IMR-90 (cell line): ENCODE data around the gene TST. TPM values are rescaled to one million over a fixed set of nuclear protein-coding genes. Genes with fewer than 3 reads are reported as not detected.

ENCODE experiments used
- ATAC-seq: fragments of 200-7000 bp; cut with Tn5 transposase; 2 replicates; pipeline ENCODE4 v1.9.1; 2020; ENCODE audit warnings: low read depth, mild to moderate bottlenecking, moderate library complexity
- BruUV-seq: library from RNA; stranded (reverse); fragments of 400-500 nt; replicated peaks from 2 replicates; lab custom pipeline; 2021; lab: Mats Ljungman, UMichigan
- CTCF ChIA-PET: fragments of 300-600 bp; formaldehyde crosslinking; extraction: SDS; loops from one replicate; lab custom pipeline; 2021; ENCODE audit warnings: antibody characterized with exemption; lab: Yijun Ruan, JAX
- POLR2A ChIA-PET: fragments of 300-600 bp; sonication (Branson Sonifier 250); formaldehyde crosslinking; loops from one replicate; lab custom pipeline; 2022; ENCODE audit warnings: antibody characterized with exemption; ENCODE audit not compliant: unreplicated experiment; lab: Charles Lee
- DNase-seq: peaks from one replicate; pipeline ENCODE4 v3.0.0; 2013
- H2AFZ ChIP-seq: replicated peaks from 2 replicates; pipeline ENCODE3; 2013; ENCODE audit warnings: low read length, mild to moderate bottlenecking; ENCODE audit not compliant: poor library complexity
- H2AK5ac ChIP-seq: 2 replicates; pipeline ENCODE4 v1.6.1; 2013; ENCODE audit warnings: low read depth, low read length, inconsistent platforms
- H2AK9ac ChIP-seq: replicated peaks from 2 replicates; pipeline ENCODE3; 2013; ENCODE audit warnings: mild to moderate bottlenecking, low read depth, low read length, moderate library complexity; ENCODE audit not compliant: poor library complexity
- H2BK120ac ChIP-seq: 2 replicates; pipeline ENCODE4 v1.6.1; 2013; ENCODE audit warnings: low read depth, low read length, inconsistent platforms
- H2BK15ac ChIP-seq: 3 replicates; pipeline ENCODE4 v1.6.1; 2013; ENCODE audit warnings: low read depth, low read length, inconsistent platforms
- H2BK20ac ChIP-seq: 2 replicates; pipeline ENCODE4 v1.6.1; 2013; ENCODE audit warnings: low read depth, mild to moderate bottlenecking, inconsistent platforms, low read length, moderate library complexity
- H2BK5ac ChIP-seq: 2 replicates; pipeline ENCODE4 v1.6.1; 2013; ENCODE audit warnings: mild to moderate bottlenecking, low read depth, low read length, inconsistent platforms; ENCODE audit not compliant: poor library complexity, severe bottlenecking
- H3K14ac ChIP-seq: replicated peaks from 2 replicates; pipeline ENCODE4 v1.6.1; 2013; ENCODE audit warnings: low read depth, low read length, inconsistent platforms
- H3K18ac ChIP-seq: 2 replicates; pipeline ENCODE4 v1.6.1; 2013; ENCODE audit warnings: low read depth, low read length, control low read depth
- H3K23ac ChIP-seq: 2 replicates; pipeline ENCODE4 v1.6.1; 2013; ENCODE audit warnings: low read depth, low read length, inconsistent platforms
- H3K27ac ChIP-seq: 2 replicates; pipeline ENCODE4 v1.5.1; 2013; ENCODE audit warnings: mild to moderate bottlenecking, control low read depth, low read length; ENCODE audit not compliant: insufficient read depth
- H3K27me3 ChIP-seq: 2 replicates; pipeline ENCODE4 v1.6.1; 2013; ENCODE audit warnings: low read length; ENCODE audit not compliant: control insufficient read depth, insufficient read depth
- H3K36me3 ChIP-seq: 2 replicates; pipeline ENCODE4 v1.6.1; 2013; ENCODE audit warnings: low read length, mixed read lengths; ENCODE audit not compliant: control insufficient read depth, insufficient read depth
- H3K4ac ChIP-seq: 2 replicates; pipeline ENCODE4 v1.6.1; 2013; ENCODE audit warnings: low read depth, low read length, inconsistent platforms
- H3K4me1 ChIP-seq: 2 replicates; pipeline ENCODE4 v1.6.1; 2013; ENCODE audit warnings: low read length, mixed read lengths; ENCODE audit not compliant: control insufficient read depth, insufficient read depth
- H3K4me2 ChIP-seq: 2 replicates; pipeline ENCODE4 v1.6.1; 2013; ENCODE audit warnings: low read depth, mild to moderate bottlenecking, control low read depth, low read length, moderate library complexity
- H3K4me3 ChIP-seq: 2 replicates; pipeline ENCODE4 v1.5.1; 2013; ENCODE audit warnings: low read depth, mild to moderate bottlenecking, control low read depth, low read length, moderate library complexity; ENCODE audit not compliant: insufficient read depth
- H3K56ac ChIP-seq: 2 replicates; pipeline ENCODE4 v1.6.1; 2013; ENCODE audit warnings: low read length, inconsistent platforms; ENCODE audit not compliant: insufficient read depth; ENCODE audit errors: extremely low read depth
- H3K79me1 ChIP-seq, 2 experiments: 2 replicates each; pipeline ENCODE4 v1.6.1; 2013; ENCODE audit warnings: low read length in 2 of 2, inconsistent platforms in 1 of 2, low read depth in 1 of 2
- H3K9ac ChIP-seq: 2 replicates; pipeline ENCODE4 v1.6.1; 2013; ENCODE audit warnings: low read depth, low read length, control low read depth
- H3K9me1 ChIP-seq: 2 replicates; pipeline ENCODE4 v1.6.1; 2013; ENCODE audit warnings: low read length, inconsistent platforms; ENCODE audit not compliant: insufficient read depth
- H3K9me3 ChIP-seq: 2 replicates; pipeline ENCODE4 v1.6.1; 2013; ENCODE audit warnings: low read length; ENCODE audit not compliant: control insufficient read depth, insufficient read depth
- H4K20me1 ChIP-seq: 2 replicates; pipeline ENCODE4 v1.6.1; 2013; ENCODE audit warnings: low read length, inconsistent platforms; ENCODE audit not compliant: insufficient read depth
- H4K5ac ChIP-seq: 2 replicates; pipeline ENCODE4 v1.6.1; 2013; ENCODE audit warnings: mild to moderate bottlenecking, low read depth, low read length, control low read depth
- H4K8ac ChIP-seq, 2 experiments: 2 replicates each; pipeline ENCODE4 v1.6.1; 2013; ENCODE audit warnings: low read depth in 2 of 2, low read length in 2 of 2, control low read depth in 1 of 2, inconsistent platforms in 1 of 2
- H4K91ac ChIP-seq: 2 replicates; pipeline ENCODE4 v1.6.1; 2013; ENCODE audit warnings: low read depth, low read length, inconsistent platforms; ENCODE audit not compliant: insufficient read depth
- BHLHE40 ChIP-seq: fragments of 150-350 bp; IDR thresholded peaks from 2 replicates; pipeline ENCODE4 v1.6.1; 2016; ENCODE audit warnings: mild to moderate bottlenecking, low read depth, low read length
- CEBPB ChIP-seq: IDR thresholded peaks from 2 replicates; pipeline ENCODE4 v1.6.1; 2012; ENCODE audit warnings: low read depth, low read length, improper control_type of control experiment
- CHD1 ChIP-seq: IDR thresholded peaks from 2 replicates; pipeline ENCODE4 v1.6.1; 2012; ENCODE audit warnings: low read depth, low read length, improper control_type of control experiment
- FOS ChIP-seq: fragments of 150-350 bp; IDR thresholded peaks from 2 replicates; pipeline ENCODE4 v1.6.1; 2016; ENCODE audit warnings: low read depth, low read length
- MAZ ChIP-seq: IDR thresholded peaks from 2 replicates; pipeline ENCODE4 v1.6.1; 2012; ENCODE audit warnings: low read depth, mild to moderate bottlenecking, low read length, improper control_type of control experiment, moderate library complexity, borderline replicate concordance
- MXI1 ChIP-seq: IDR thresholded peaks from 2 replicates; pipeline ENCODE4 v1.6.1; 2012; ENCODE audit warnings: low read depth, mild to moderate bottlenecking, low read length, moderate library complexity, borderline replicate concordance
- NFE2L2 ChIP-seq: fragments of 150-350 bp; IDR thresholded peaks from 2 replicates; pipeline ENCODE4 v1.6.1; 2016; ENCODE audit warnings: low read depth, mild to moderate bottlenecking, low read length
- POLR2A ChIP-seq: IDR thresholded peaks from 2 replicates; pipeline ENCODE4 v1.6.1; 2012; ENCODE audit warnings: mild to moderate bottlenecking, low read depth, low read length
- RCOR1 ChIP-seq: IDR thresholded peaks from 2 replicates; pipeline ENCODE4 v1.6.1; 2012; ENCODE audit warnings: mild to moderate bottlenecking, low read length, improper control_type of control experiment; ENCODE audit not compliant: insufficient replicate concordance
- WGBS, 2 experiments: methylation state at CpG; one replicate each; pipeline versions ENCODE4 v1.1.5 to v1.1.7; 2013; ENCODE audit warnings: missing lambda C conversion rate in 2 of 2; ENCODE audit not compliant: insufficient read length in 1 of 2; ENCODE audit errors: extremely low coverage in 2 of 2; 5-methylcytosine and 5-hydroxymethylcytosine counted together
- dilution Hi-C: fragments of 300-500 bp; cut with HindIII; formaldehyde crosslinking; loops from one replicate; pipeline ENCODE4 v1.14.3; 2018; ENCODE audit warnings: low sequenced_read_pairs; ENCODE audit not compliant: unreplicated experiment
- in situ Hi-C: fragments of 300-500 bp; cut with MboI; formaldehyde crosslinking; loops from 3 replicates; pipeline ENCODE4 v1.14.3; 2019; ENCODE audit warnings: low sequenced_read_pairs, inconsistent platforms, mixed read lengths
- intact Hi-C: fragments of 100-400 bp; cut with micrococcal nuclease; formaldehyde crosslinking; loops from 2 replicates; pipeline ENCODE4 v1.10.0; 2022
- polyA plus RNA-seq, 3 experiments: library from polyadenylated mRNA; depleted of rRNA; stranded (reverse); fragments of >200 nt; gene quantifications; 2 replicates each; pipeline ENCODE4 v1.2.3, GENCODE V29; 2012; ENCODE audit warnings: low replicate concordance in 1 of 3
- total RNA-seq: library from RNA; depleted of rRNA; stranded (reverse); fragments of >200 nt; gene quantifications from 2 replicates; pipeline ENCODE4 v1.2.3, GENCODE V29; 2012
- TF ChIP-seq, protein P1 (sequence below): fragments of 150-350 bp; IDR thresholded peaks from 2 replicates; pipeline ENCODE4 v1.6.1; 2017; ENCODE audit warnings: mild to moderate bottlenecking, antibody characterized with exemption, low read length, low read depth
- TF ChIP-seq, protein P2 (sequence below): conservative IDR thresholded peaks from 2 replicates; pipeline ENCODE4 v1.5.1; 2012; ENCODE audit warnings: mild to moderate bottlenecking, low read depth, low read length, improper control_type of control experiment

Gene TST
- total and polyA plus RNA-seq, 2 of the 4 experiments (the other 2 are of a cell fraction): 31.7 to 37.7 TPM

DNA sequence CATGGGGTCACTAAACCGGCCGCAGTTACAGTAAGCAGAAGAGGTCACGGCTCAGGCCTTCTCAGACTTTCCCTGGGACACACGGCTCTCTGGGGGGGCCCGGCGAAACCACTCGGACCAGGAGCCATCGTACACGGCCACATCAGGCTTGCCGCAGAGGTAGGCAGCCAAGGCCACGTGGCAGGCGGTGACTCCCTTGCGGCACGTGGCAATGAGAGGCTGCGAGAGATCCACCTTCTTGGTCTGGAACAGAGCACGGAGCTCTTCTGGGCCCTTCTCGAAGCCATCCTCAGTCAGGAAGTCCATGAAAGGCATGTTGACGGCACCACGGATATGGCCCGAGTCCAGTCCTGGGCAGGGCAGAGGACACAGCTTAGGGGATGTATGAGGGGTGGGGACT, 8.3 kb downstream of the TST start:
- Histone ChIP-seq H3K79me1 (no peaks in the 10 kb centered on the region; a peak in 1 of 4 replicates), H3K9me1 (no peaks in the 10 kb centered on the region; the same call in 1 of the 2 replicates), H3K4me1 (no peaks in the 10 kb centered on the region), H2AFZ (no peak overlapping the region), H3K23ac (no peak overlapping the region), H3K9me3 (no peaks in the 10 kb centered on the region), H3K27me3 (peaks cover 27% of the 10 kb centered on the region), H3K14ac (no peak overlapping the region), H3K36me3 (no peaks in the 10 kb centered on the region; the same call in 1 of the 2 replicates), H2BK5ac (no peak overlapping the region), H3K9ac (no peak overlapping the region), H4K20me1 (peaks cover 17% of the 10 kb centered on the region), H4K8ac (no peak overlapping the region), H3K4ac (no peak overlapping the region), H4K91ac (no peak overlapping the region), H2BK120ac (no peak overlapping the region), H3K27ac (no peak overlapping the region), H4K5ac (no peak overlapping the region), H3K18ac (no peak overlapping the region), H3K56ac (no peak overlapping the region), H2AK5ac (no peak overlapping the region), H2BK15ac (no peak overlapping the region), H3K4me2 (no peak overlapping the region), H3K4me3 (no peak overlapping the region), H2BK20ac (no peak overlapping the region), H2AK9ac (no peak overlapping the region)
- no peak for DNase-seq
- BruUV-seq: no TSS peak
- POLR2A ChIA-PET: no interaction called here
- intact Hi-C loops: no loop called here
- in situ Hi-C loops: no loop called here
- dilution Hi-C loops: no loop called here
- CTCF ChIA-PET: no interaction called here
- no peak for ATAC-seq
- TF ChIP-seq FOS (no peak), NFE2L2 (no peak), MXI1 (no peak), CEBPB (no peak), BHLHE40 (no peak), CHD1 (no peak), RCOR1 (no peak), MAZ (no peak), POLR2A (no peak)
- TF ChIP-seq, protein P1, sequence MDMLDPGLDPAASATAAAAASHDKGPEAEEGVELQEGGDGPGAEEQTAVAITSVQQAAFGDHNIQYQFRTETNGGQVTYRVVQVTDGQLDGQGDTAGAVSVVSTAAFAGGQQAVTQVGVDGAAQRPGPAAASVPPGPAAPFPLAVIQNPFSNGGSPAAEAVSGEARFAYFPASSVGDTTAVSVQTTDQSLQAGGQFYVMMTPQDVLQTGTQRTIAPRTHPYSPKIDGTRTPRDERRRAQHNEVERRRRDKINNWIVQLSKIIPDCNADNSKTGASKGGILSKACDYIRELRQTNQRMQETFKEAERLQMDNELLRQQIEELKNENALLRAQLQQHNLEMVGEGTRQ: no peak
- TF ChIP-seq, protein P2, sequence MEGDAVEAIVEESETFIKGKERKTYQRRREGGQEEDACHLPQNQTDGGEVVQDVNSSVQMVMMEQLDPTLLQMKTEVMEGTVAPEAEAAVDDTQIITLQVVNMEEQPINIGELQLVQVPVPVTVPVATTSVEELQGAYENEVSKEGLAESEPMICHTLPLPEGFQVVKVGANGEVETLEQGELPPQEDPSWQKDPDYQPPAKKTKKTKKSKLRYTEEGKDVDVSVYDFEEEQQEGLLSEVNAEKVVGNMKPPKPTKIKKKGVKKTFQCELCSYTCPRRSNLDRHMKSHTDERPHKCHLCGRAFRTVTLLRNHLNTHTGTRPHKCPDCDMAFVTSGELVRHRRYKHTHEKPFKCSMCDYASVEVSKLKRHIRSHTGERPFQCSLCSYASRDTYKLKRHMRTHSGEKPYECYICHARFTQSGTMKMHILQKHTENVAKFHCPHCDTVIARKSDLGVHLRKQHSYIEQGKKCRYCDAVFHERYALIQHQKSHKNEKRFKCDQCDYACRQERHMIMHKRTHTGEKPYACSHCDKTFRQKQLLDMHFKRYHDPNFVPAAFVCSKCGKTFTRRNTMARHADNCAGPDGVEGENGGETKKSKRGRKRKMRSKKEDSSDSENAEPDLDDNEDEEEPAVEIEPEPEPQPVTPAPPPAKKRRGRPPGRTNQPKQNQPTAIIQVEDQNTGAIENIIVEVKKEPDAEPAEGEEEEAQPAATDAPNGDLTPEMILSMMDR: no peak
- 93% methylated on average over 13 of the region's 20 CpGs; no CpG with 5 or more reads in 1 of the 2 experiments for WGBS, 2 experiments
